BJ (cell line): Measurements from ENCODE around the gene CEACAM16. TPM values are rescaled to one million over a fixed set of nuclear protein-coding genes. Genes with fewer than 3 reads are reported as not detected.

Experiments
- CTCF ChIA-PET: fragments of 350-600 bp; formaldehyde crosslinking; extraction: SDS; loops from one replicate; lab custom pipeline; 2021; ENCODE audit warnings: antibody characterized with exemption, inconsistent platforms; lab: Yijun Ruan, JAX
- POLR2A ChIA-PET: fragments of 300-600 bp; sonication (Branson Sonifier 250); formaldehyde crosslinking; extraction: SDS; loops from one replicate; lab custom pipeline; 2021; ENCODE audit warnings: antibody characterized with exemption; lab: Charles Lee
- DNase-seq: peaks from one replicate; pipeline ENCODE4 v3.0.0-alpha.2; 2011; ENCODE audit warnings: low read depth
- H3K27me3 ChIP-seq: 2 replicates; pipeline ENCODE4 v1.6.0; 2011; ENCODE audit warnings: low read length; ENCODE audit not compliant: control insufficient read depth, insufficient read depth
- H3K36me3 ChIP-seq: 2 replicates; pipeline ENCODE4 v1.5.1; 2011; ENCODE audit warnings: low read length; ENCODE audit not compliant: control insufficient read depth, insufficient read depth
- H3K4me3 ChIP-seq: 2 replicates; pipeline ENCODE4 v1.5.1; 2011; ENCODE audit warnings: low read depth, mild to moderate bottlenecking, control low read depth, low read length
- CTCF ChIP-seq: IDR thresholded peaks from 2 replicates; pipeline ENCODE4 v1.5.1; 2011; ENCODE audit warnings: low read depth, mild to moderate bottlenecking, control low read depth, inconsistent platforms, low read length, moderate library complexity; ENCODE audit not compliant: insufficient read depth
- polyA plus RNA-seq: library from polyadenylated mRNA; depleted of rRNA; stranded (reverse); fragments of >200 nt; gene quantifications from 2 replicates; pipeline ENCODE4 v1.2.3, GENCODE V29; 2011

Gene CEACAM16
- polyA plus RNA-seq, 1 experiment = not detected

DNA sequence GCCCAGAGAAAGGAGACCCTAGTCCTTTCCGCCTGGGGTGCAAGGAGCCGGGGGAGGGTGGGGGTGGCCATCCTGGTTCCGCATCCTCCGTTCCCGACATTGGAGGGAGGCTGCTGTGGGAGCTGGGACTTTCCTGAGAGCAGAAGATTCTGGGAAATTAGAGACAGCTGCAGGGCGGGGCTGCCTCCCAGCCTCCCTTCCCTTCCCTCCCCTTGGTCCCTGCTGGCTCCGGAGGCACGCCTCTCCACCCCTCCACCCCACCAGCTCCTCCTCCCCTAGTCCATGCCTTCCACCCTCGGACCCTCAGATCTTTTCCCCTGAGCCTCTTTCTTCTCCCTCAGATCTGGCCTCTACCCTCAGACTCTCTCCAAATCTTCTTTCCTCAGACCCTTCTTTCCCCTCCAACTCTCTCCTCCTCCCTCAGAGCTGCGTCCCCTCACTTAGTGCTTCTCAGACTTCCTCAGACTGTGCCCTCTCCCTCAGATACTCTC lies 46.4 kb downstream of the CEACAM16 start:
- Histone ChIP-seq H3K4me3 (no peak overlapping the region), H3K27me3 (no peaks in the 10 kb centered on the region), H3K36me3 (peaks cover 5% of the 10 kb centered on the region)
- ChIA-PET POLR2A (interaction anchor here (0.6 kb wide), 2 partner anchors 145 to 845 kb away, joined by 4 to 6 read pairs; no protein-coding TSS in a partner anchor), CTCF (interaction anchor here (0.8 to 9.6 kb wide), 4 partner anchors 10 to 25 kb away, joined by 4 to 69 read pairs (median 6); no protein-coding TSS in a partner anchor)
- DNase-seq = peak; percentile 47
- no peak for TF ChIP-seq CTCF

- peaks cover 8% of the 10 kb centered on the region for H3K36me3 ChIP-seq
- no peak for DNase-seq
- H3K4me3 ChIP-seq = no peak overlapping the region
- TF ChIP-seq CTCF = no peak
- ChIA-PET POLR2A (no interaction called here), CTCF (interaction anchor here (0.8 to 9.6 kb wide), 3 partner anchors 13 to 25 kb away, joined by 4 to 69 read pairs (median 7); no protein-coding TSS in a partner anchor)
- no peaks in the 10 kb centered on the region for H3K27me3 ChIP-seq
Measured at GRCh38 chr19:44745887-44746600, 47.1 kb downstream of the CEACAM16 start.

DNA sequence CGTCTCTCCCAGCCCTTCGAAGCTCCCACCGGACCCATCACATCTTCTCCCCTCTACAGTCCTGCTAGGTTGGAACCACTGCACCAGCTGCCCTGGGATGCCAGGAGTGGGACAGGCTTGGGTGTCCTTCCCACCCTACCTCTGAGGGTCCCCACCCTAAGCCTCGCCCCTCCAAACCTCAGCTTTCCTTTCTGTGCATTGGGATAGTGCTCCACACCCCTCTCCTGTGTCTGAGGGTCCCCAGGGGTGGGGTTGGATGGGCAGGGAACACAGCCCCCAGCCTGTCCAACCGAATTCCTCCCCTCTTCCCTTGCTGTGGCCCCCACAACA lies 47.6 kb downstream of the CEACAM16 start:
- Histone ChIP-seq H3K27me3 (no peaks in the 10 kb centered on the region), H3K4me3 (no peak overlapping the region), H3K36me3 (peaks cover 11% of the 10 kb centered on the region)
- no peak for TF ChIP-seq CTCF
- ChIA-PET POLR2A (no interaction called here), CTCF (interaction anchor here (9.6 kb wide), 1 partner anchor 23 kb away, joined by 69 read pairs; no protein-coding TSS in a partner anchor)
- no peak for DNase-seq

GRCh38 chr19:44746946-44747738 lies 48.2 kb downstream of the CEACAM16 start:
- CTCF ChIA-PET = interaction anchor here (9.6 kb wide), 1 partner anchor 23 kb away, joined by 69 read pairs; no protein-coding TSS in a partner anchor
- H3K36me3 ChIP-seq = peaks cover 11% of the 10 kb centered on the region
- H3K4me3 ChIP-seq = peak overlapping the region; percentile 73
- no peak for TF ChIP-seq CTCF
- POLR2A ChIA-PET = no interaction called here
- no peaks in the 10 kb centered on the region for H3K27me3 ChIP-seq
- DNase-seq = peak; percentile 84

- Histone ChIP-seq H3K36me3 (peaks cover 13% of the 10 kb centered on the region), H3K4me3 (peak overlapping the region; percentile 73), H3K27me3 (no peaks in the 10 kb centered on the region)
- no peak for DNase-seq
- ChIA-PET CTCF (no interaction called here), POLR2A (no interaction called here)
- TF ChIP-seq CTCF = no peak
Measured at GRCh38 chr19:44747739-44748425, 48.9 kb downstream of the CEACAM16 start.
